ENCODE results near the gene AOPEP.
"Not testable (repeated sequence)": the region's sequence is repeated elsewhere in the genome, so short reads cannot be mapped to it uniquely, and the experiment has no call there.

The AOPEP gene

DNA sequence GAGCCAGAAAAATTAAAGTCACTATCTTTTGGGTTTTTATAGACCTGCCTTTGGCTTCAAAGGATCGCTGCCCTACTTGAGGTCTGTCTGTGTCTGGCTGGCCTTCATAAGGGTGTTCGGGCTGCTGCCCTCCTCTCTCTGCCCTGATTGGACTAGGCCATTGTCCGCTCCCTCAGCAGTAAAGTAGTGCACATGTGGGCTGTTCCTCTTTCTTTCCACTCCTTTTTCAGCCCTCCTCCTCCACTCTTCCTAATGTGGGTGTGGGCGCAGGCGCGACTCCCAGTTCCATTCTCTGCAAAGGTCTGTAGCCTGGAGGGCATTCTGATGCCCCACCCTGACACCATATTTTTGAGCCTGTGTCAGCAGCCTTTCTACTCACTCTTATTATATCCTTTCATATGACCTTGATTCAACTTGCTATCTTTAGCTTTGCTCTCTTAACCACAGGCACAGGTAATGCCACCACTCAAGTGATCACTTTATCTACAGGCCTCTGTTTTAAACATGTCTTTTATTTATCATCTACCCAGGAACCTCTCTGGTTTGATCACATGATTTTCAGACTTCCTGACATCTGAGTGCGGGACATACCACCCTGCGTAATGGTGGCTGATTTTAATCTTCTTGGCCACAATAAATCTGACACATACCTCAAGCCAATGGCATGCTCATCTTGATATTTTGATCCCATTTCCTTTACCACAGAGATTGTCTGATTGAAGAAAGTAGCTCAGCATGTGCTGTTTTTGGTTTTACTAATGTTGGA is 144.5 kb downstream of the AOPEP start:
- no peak for DNase-seq (ENCODE audit: low spot score)

GRCh38 chr9:94872083-94872833 is 145.8 kb downstream of the AOPEP start:
- DNase-seq (ENCODE audit: low spot score), result no peak

GRCh38 chr9:94872891-94873511 is 146.5 kb downstream of the AOPEP start:
- no peak for DNase-seq (ENCODE audit: low spot score)

- DNase-seq (ENCODE audit: low spot score), result no peak
Measured at GRCh38 chr9:94874316-94874715, 147.8 kb downstream of the AOPEP start.

DNA sequence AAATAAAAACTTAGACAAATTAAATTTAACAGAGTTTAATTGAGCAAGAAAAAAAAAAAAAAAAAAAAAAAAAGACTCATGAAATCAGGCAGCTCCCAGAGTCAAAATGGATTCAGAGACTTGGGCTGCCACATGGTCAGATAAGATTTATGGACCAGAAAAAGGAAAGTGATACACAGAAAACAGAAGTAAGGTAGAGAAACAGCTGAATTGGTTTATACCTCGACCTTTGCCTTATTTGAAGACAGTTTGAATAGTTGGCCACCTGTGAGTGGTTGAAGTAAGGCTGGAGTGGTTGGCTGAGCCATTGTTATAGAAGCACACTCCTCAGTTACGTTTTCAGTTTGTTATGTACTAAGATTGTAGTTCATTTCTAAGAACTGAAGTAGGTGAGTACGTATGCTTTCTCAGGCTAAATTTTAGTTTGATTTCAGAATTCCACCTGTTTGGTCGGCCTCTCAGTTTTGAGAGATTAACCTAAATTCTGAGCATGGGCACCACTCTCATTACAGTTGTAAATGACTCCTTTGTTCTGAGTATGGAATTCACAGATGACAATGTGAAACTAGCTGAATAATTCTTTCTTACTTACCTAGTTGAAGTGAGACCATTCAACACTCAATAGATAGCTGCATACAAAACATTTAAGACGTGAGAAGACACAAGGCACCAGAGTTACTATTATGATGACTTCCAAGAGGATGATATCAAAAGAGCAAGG is 149.0 kb downstream of the AOPEP start:
- no peak for DNase-seq (ENCODE audit: low spot score)

GRCh38 chr9:94878804-94879203 is 152.3 kb downstream of the AOPEP start:
- DNase-seq (ENCODE audit: low spot score), result not testable (repeated sequence)

DNA sequence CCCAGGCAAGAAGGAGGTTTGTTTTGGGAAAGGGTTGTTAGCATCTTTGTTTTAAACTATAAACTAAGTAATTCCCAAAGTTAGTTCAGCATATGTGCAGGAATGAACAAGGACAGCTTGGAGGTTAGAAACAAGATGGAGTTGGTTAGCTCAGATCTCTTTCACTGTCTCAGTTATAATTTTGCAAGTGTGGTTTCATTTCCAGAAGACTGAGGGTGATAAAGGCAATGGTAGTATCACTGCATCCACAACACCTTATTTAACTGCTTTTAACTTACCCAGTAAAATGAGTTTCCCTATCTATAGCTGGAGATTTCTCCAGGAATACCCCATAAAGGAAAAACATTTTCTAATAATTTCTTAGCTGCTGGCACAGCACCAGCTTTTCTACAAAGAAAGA is 152.7 kb downstream of the AOPEP start:
- no peak for DNase-seq (ENCODE audit: low spot score)

- DNase-seq (ENCODE audit: low spot score), result no peak
Measured at GRCh38 chr9:94881023-94881422, 154.5 kb downstream of the AOPEP start.

GRCh38 chr9:94881454-94881853 is 155.0 kb downstream of the AOPEP start:
- DNase-seq (ENCODE audit: low spot score), result no peak

DNA sequence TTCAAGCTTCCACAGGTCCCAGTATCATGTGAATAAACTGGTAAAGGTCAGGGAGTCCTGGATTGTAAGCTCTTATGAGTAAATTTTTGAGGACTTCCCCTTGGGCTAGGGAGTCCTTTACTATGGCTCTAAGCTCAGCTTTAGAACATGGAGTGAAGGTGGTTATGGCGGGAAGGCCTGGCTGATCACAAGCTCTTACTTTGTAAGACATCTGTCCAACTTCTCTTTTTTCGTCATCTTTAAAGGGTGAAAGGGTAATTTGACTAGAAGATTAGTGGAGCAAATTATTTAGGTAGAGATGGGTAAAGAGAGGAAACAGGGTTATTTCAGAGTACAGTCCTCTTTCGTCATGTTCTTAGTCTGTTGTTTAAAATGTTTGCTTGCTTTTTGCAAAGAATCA is 155.4 kb downstream of the AOPEP start:
- DNase-seq (ENCODE audit: low spot score), result peak; percentile 60

DNA sequence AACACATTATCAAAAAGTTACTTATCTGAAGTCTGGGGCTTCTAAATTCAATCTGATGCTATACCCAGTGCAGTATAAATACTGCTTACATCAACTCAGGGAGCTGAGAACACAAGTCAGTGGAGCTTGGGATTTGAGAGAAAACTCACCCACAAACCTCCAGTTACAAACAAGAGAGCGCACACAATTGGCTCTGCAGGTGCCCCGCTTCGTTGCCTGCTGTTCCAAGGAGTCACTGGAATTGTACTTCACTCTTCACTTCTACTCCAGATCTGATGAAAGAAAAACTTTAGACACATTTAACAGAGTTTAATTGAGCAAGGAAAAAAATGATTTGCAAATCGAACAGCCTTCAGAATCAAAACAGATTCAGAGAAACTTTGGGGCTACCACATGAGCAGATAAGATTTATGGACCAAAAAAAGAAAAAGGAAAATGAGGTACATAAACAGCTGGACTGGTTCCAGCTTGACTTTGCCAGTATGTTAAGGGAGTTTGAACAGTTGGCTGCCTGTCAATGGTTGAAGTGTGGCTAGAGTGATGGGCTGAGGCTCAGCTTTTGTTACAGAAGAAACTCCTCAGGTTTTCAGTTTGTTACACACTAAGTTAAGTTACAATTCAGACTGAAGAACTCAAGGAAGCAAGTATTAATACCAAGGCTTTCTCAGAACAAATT is 156.6 kb downstream of the AOPEP start:
- no peak for DNase-seq (ENCODE audit: low spot score)

DNA sequence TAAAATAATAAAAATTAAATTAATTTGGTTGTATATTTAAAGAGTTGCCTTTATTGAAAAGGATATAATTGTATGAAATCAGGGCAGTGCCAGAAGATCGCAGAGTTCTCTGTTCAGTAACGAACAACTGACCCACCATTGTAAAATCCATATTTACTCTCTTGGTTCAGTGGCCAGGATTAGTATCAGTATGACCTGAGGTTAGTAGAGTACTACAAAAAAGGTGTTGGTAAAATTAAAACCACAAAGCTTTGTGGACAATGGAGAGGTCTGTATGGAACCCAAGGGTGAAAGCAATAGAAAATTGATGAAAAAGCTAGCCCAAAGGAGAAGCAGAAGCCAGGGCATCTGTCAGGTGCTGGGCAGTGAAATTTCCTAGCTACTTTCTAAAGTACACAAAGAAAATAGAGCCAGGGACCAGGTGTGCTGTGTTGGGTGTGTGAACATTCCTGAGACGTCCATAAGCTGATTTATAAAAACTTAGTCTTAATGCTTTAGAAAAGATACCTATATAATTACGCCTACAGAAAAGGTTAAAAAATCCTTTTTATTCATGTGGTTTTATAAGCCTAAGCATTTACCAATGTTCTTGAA is 159.5 kb downstream of the AOPEP start:
- no peak for DNase-seq (ENCODE audit: low spot score)

GRCh38 chr9:94887721-94888120 is 161.2 kb downstream of the AOPEP start:
- no peak for DNase-seq (ENCODE audit: low spot score)

DNA sequence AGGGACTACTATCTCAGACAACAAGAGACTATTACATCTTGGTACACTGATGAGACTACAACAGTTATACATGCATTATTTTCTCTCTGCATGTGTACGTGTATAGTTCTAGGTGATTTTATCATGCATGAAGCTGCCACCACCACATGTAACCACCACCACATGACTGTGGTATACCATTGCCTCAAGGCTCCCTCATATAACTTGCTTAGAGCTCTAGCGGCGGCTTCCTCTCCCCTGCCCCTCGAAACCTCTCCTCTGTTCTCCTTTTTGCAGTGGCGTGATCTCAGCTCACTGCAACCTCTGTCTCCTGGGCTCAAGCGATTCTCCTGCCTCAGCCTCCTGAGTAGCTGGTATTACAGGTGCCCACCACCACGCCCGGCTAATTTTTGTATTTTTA is 162.3 kb downstream of the AOPEP start:
- DNase-seq (ENCODE audit: low spot score), result no peak

DNA sequence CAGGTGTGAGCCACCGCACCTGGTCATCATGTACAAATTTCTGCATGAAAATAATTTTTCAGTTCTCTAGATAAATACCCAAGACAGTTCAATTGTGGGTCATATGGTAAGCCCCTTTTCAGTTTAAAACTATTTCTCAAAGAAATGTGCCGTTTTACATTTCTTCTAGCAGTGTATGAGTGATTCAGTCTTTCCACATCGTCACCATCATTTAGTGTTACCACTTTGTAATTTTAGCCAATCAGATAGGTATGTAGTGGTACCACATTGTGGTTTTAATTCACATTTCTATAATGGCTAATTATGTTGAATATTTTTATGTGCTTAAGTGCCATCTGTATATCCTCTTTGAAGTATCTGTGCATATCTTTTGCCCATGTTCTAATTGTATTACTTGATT is 163.1 kb downstream of the AOPEP start:
- DNase-seq (ENCODE audit: low spot score), result no peak

DNA sequence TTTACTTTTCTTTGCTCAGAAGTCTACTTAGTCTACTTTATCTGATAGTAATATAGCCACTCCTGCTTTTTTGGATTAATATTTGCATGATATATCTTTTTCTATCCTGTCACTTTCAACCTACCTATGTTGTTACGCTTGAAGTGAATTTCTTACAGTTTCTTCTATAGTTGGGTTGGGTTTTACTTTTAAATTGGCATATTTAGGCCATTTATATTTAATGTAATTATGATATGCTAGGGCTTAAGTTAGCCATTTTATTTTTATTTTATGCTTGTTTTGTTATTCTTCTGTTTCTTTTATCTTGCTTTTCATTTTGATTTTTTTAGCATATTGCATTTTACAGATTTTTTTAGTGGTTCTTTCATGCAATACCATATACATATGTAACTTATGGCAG is 164.7 kb downstream of the AOPEP start:
- no peak for DNase-seq (ENCODE audit: low spot score)

DNA sequence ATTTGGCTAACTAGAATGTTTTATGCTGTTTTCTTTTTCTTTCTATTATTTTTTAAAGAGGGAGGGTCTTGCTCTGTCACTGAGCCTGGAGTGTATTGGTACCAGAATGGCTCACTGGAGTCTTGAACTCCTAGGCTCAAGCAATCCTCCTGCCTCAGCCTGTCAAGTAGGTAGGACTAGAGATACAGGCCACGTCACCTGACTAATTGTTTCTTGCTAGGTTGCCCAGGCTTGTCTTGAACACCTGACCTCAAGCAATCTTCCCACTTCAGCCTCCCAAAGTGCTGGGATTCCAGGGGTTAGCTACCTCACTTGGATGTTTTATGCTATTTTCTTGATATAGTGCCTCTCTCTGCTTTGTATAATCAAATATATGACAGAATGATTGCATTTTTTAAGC is 166.2 kb downstream of the AOPEP start:
- no peak for DNase-seq (ENCODE audit: low spot score)

- DNase-seq (ENCODE audit: low spot score), result no peak
Measured at GRCh38 chr9:94894094-94894699, 167.7 kb downstream of the AOPEP start.

DNA sequence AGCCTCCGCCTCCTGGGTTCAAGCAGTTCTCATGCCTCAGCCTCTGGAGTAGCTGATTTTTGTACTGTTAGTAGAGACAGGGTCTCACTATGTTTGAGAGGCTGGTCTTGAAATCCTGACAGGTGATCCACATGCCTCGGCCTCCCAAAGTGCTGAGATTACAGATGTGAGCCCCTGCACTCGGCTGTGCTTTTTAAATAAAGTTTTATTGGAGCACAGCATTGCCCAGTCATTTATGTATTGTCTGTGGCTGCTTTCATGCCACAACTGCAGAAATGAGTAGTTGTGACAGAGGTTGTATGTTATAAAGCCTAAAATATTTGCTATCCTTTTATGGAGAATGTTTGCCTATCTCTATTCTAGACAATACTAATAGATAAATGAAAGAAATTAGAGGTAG is 169.2 kb downstream of the AOPEP start:
- DNase-seq (ENCODE audit: low spot score), result no peak

DNA sequence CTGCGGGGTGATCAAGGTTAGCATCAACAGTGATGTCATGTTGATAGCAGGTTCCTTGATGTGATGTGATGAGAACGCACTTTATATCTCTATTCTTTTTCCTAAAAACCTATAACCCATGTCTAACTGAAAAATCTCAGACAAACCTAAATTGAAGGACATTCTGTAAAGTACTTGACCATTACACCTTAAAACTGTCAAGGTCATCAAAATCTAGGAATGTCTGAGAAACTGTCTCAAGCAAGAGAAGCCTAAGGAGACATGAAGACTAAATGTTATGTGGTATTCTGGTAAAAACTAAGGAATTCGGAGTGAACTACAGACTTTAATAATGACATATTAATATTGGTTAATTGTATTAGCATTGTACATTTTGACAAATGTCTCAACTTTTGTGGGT is 170.0 kb downstream of the AOPEP start:
- no peak for DNase-seq (ENCODE audit: low spot score)

All from germinal center (tissue), 1 donor.